K562 (cell line): ENCODE results near the gene VPS13D. TPM values are rescaled to one million over a fixed set of nuclear protein-coding genes. Genes with fewer than 3 reads are reported as not detected.

ENCODE experiments used
- CC2D1A ChIP-seq: fragments of 450-650 bp; IDR thresholded peaks from 2 replicates; pipeline ENCODE4 v1.6.1; 2017; ENCODE audit warnings: mild to moderate bottlenecking
- ESRRB ChIP-seq: fragments of 250-450 bp; sonication (Bioruptor Pico); IDR thresholded peaks from 2 replicates; pipeline ENCODE4 v1.5.0; 2020; ENCODE audit warnings: mild to moderate bottlenecking, moderate library complexity, borderline replicate concordance
- SRF ChIP-seq, 2 experiments: fragments of 250-450, 450-650 bp in 1 of 2; sonication (Bioruptor Pico) in 1 of 2; sonication (generic) in 1 of 2; formaldehyde crosslinking; IDR thresholded peaks; 2 replicates each; pipeline versions ENCODE4 v1.5.0 to v1.5.1; 2020 to 2022; ENCODE audit warnings: mild to moderate bottlenecking in 1 of 2, missing genetic modification reagents in 1 of 2
- TCF7 ChIP-seq: sonication (generic); IDR thresholded peaks from 2 replicates; pipeline ENCODE4 v1.6.1; 2016; ENCODE audit warnings: antibody characterized with exemption, borderline replicate concordance
- TOE1 ChIP-seq, 2 experiments: fragments of 450-650 bp in 1 of 2; sonication (generic) in 1 of 2; formaldehyde crosslinking in 1 of 2; IDR thresholded peaks; 2 replicates each; pipeline versions ENCODE4 v1.7.1 to v1.8.0; 2016 to 2022; ENCODE audit warnings: borderline replicate concordance in 2 of 2, mild to moderate bottlenecking in 2 of 2, antibody characterized with exemption in 1 of 2, inconsistent platforms in 1 of 2, low read depth in 1 of 2, missing genetic modification reagents in 1 of 2, moderate library complexity in 1 of 2
- ZFX ChIP-seq: sonication (generic); formaldehyde crosslinking; IDR thresholded peaks from 2 replicates; pipeline ENCODE4 v1.8.0; 2022; ENCODE audit warnings: mild to moderate bottlenecking, missing genetic modification reagents, moderate library complexity
- ZNF232 ChIP-seq: sonication (generic); formaldehyde crosslinking; IDR thresholded peaks from 2 replicates; pipeline ENCODE4 v1.8.0; 2022; ENCODE audit warnings: mild to moderate bottlenecking, missing genetic modification reagents
- ZNF282 ChIP-seq: sonication (generic); formaldehyde crosslinking; IDR thresholded peaks from 2 replicates; pipeline ENCODE4 v1.8.1; 2023; ENCODE audit warnings: missing genetic modification reagents
- ZNF668 ChIP-seq: fragments of 250-450 bp; sonication (Bioruptor Pico); IDR thresholded peaks from 2 replicates; pipeline ENCODE4 v1.8.0; 2022; ENCODE audit warnings: mild to moderate bottlenecking, inconsistent platforms
- polyA plus RNA-seq, 8 experiments: library from polyadenylated mRNA; depleted of rRNA in 4 of 8; stranded (reverse) in 5 of 8; unstranded in 3 of 8; fragments of >200 nt; fragmentation: Nextera tagmentation in 2 of 8; fragmentation: Illumina TruSeq in 1 of 8; extraction: Ambion mirVana in 2 of 8; extraction: Trizol in 1 of 8; gene quantifications; 2 replicates each; pipeline versions ENCODE4 v1.2.1 to v1.2.3, GENCODE V29; 2011 to 2014; ENCODE audit warnings: inconsistent platforms in 1 of 8, missing spikeins in 1 of 8
- total RNA-seq, 7 experiments: library from RNA; depleted of rRNA in 6 of 7; stranded (reverse); fragments of >200 nt in 6 of 7; fragmentation: Illumina TruSeq in 2 of 7; extraction: Trizol in 2 of 7; gene quantifications; 2 replicates each; pipeline versions ENCODE4 v1.2.1 to v1.2.3, GENCODE V29; 2011 to 2021; ENCODE audit warnings: low replicate concordance in 1 of 7
- TF ChIP-seq, protein P1 (sequence below), 2 experiments: fragments of 150-350 bp in 1 of 2; IDR thresholded peaks; 2 replicates each; pipeline ENCODE4 v1.6.1; 2012 to 2016; ENCODE audit warnings: low read depth in 2 of 2, low read length in 2 of 2, mild to moderate bottlenecking in 1 of 2, moderate library complexity in 1 of 2
- TF ChIP-seq, protein P2 (sequence below): fragments of 200-800 bp; sonication (Bioruptor generic); IDR thresholded peaks from 2 replicates; pipeline ENCODE4 v1.6.1; 2017; ENCODE audit warnings: missing genetic modification characterization, missing compliant biosample characterization
- TF ChIP-seq, protein P3 (sequence below): fragments of 450-650 bp; formaldehyde crosslinking; IDR thresholded peaks from 2 replicates; pipeline ENCODE4 v1.4.0; 2020; ENCODE audit warnings: mild to moderate bottlenecking
- TF ChIP-seq, protein P4 (sequence below), 2 experiments: fragments of 200-800 bp in 1 of 2; sonication (Bioruptor generic) in 1 of 2; sonication (generic) in 1 of 2; formaldehyde crosslinking in 1 of 2; IDR thresholded peaks in 1 of 2; conservative IDR thresholded peaks in 1 of 2; 2 replicates each; pipeline versions ENCODE4 v1.5.0 to v1.6.1; 2016 to 2020; ENCODE audit warnings: missing compliant biosample characterization in 1 of 2, missing genetic modification characterization in 1 of 2, missing genetic modification reagents in 1 of 2
- TF ChIP-seq, protein P5 (sequence below): fragments of 450-650 bp; IDR thresholded peaks from 2 replicates; pipeline ENCODE4 v1.6.1; 2016; ENCODE audit warnings: missing biosample characterization, missing genetic modification characterization

The VPS13D gene
- total and polyA plus RNA-seq, 9 of the 15 experiments (the other 6 are each of a cell fraction or from before 2014, with no cell fraction given) = 6.1 to 51.5 (median 38.5) TPM

DNA sequence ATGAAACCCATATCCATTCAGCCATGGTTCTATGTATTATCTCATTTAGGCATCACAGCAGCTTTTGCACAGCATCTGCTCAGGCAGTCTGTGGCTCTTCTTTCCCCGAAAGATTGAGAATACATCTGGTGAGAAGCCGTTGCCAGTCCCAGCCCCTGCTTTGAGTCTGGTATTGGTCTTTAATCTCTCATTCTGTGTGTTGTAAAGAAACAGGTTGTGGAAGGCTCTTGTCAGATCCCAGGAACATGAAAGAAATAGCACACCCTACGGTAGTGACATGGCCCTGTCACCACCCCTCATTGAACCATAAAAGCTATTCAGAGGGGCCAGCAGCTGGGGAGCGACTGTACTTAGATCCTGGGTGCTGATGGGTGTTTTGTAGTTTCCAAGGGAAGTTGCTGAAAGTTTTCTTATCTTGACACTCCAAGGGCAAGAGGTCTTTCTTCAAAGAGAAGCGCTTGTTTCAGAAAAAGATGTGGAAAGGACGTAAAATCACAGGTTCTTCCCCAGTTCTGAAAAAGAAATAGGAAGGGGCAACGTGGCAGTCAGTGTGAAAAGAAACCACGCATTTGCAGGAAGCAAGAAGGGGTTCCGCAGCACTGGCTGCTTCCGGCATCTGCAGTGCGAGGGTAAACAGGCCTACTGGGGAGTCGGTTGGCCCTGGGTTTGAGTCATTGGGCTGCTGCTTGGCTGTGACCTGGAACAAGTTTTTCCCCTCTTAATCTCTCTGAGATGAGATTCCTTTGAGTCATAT is 243.1 kb downstream of the VPS13D start (continued):
- TF ChIP-seq, protein P1, sequence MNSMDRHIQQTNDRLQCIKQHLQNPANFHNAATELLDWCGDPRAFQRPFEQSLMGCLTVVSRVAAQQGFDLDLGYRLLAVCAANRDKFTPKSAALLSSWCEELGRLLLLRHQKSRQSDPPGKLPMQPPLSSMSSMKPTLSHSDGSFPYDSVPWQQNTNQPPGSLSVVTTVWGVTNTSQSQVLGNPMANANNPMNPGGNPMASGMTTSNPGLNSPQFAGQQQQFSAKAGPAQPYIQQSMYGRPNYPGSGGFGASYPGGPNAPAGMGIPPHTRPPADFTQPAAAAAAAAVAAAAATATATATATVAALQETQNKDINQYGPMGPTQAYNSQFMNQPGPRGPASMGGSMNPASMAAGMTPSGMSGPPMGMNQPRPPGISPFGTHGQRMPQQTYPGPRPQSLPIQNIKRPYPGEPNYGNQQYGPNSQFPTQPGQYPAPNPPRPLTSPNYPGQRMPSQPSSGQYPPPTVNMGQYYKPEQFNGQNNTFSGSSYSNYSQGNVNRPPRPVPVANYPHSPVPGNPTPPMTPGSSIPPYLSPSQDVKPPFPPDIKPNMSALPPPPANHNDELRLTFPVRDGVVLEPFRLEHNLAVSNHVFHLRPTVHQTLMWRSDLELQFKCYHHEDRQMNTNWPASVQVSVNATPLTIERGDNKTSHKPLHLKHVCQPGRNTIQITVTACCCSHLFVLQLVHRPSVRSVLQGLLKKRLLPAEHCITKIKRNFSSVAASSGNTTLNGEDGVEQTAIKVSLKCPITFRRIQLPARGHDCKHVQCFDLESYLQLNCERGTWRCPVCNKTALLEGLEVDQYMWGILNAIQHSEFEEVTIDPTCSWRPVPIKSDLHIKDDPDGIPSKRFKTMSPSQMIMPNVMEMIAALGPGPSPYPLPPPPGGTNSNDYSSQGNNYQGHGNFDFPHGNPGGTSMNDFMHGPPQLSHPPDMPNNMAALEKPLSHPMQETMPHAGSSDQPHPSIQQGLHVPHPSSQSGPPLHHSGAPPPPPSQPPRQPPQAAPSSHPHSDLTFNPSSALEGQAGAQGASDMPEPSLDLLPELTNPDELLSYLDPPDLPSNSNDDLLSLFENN (IDR thresholded peaks at IDR 0.05; ENCODE audit: low read depth in 2 of 2, low read length in 2 of 2) = no peak
- TF ChIP-seq TCF7 (peak; percentile 50), ZNF282 (CRISPR knock-in tag) (no peak), ZFX (CRISPR knock-in tag) (peak; percentile 56; the same call in 1 of the 2 replicates), ESRRB (no peak), ZNF232 (CRISPR knock-in tag) (no peak), CC2D1A (no peak), SRF (CRISPR knock-in tag; IDR thresholded peaks at IDR 0.05) (0 out of 4 replicates have a peak, but pooled peaks of 1 of the 2 experiments have one; percentile 25), TOE1 (IDR thresholded peaks at IDR 0.05; ENCODE audit: borderline replicate concordance) (no peak), TOE1 (CRISPR knock-in tag; IDR thresholded peaks at IDR 0.05; ENCODE audit: borderline replicate concordance, low read depth) (no peak), ZNF668 (CRISPR knock-in tag) (0 out of 2 replicates have a peak, but pooled peaks have one; percentile 3)
- TF ChIP-seq, protein P2, sequence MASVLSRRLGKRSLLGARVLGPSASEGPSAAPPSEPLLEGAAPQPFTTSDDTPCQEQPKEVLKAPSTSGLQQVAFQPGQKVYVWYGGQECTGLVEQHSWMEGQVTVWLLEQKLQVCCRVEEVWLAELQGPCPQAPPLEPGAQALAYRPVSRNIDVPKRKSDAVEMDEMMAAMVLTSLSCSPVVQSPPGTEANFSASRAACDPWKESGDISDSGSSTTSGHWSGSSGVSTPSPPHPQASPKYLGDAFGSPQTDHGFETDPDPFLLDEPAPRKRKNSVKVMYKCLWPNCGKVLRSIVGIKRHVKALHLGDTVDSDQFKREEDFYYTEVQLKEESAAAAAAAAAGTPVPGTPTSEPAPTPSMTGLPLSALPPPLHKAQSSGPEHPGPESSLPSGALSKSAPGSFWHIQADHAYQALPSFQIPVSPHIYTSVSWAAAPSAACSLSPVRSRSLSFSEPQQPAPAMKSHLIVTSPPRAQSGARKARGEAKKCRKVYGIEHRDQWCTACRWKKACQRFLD (CRISPR knock-in tag) = peak; percentile 41; the same call in 1 of the 2 replicates
- TF ChIP-seq, protein P3, sequence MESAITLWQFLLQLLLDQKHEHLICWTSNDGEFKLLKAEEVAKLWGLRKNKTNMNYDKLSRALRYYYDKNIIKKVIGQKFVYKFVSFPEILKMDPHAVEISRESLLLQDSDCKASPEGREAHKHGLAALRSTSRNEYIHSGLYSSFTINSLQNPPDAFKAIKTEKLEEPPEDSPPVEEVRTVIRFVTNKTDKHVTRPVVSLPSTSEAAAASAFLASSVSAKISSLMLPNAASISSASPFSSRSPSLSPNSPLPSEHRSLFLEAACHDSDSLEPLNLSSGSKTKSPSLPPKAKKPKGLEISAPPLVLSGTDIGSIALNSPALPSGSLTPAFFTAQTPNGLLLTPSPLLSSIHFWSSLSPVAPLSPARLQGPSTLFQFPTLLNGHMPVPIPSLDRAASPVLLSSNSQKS (CRISPR knock-in tag) = no peak
- TF ChIP-seq, protein P4, sequence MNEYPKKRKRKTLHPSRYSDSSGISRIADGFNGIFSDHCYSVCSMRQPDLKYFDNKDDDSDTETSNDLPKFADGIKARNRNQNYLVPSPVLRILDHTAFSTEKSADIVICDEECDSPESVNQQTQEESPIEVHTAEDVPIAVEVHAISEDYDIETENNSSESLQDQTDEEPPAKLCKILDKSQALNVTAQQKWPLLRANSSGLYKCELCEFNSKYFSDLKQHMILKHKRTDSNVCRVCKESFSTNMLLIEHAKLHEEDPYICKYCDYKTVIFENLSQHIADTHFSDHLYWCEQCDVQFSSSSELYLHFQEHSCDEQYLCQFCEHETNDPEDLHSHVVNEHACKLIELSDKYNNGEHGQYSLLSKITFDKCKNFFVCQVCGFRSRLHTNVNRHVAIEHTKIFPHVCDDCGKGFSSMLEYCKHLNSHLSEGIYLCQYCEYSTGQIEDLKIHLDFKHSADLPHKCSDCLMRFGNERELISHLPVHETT (CRISPR knock-in tag; conservative IDR thresholded peaks at IDR 0.05 in 1 of 2, IDR thresholded peaks at IDR 0.05 in 1 of 2) = peak in 1 of 2 experiments; percentile 73; a peak in 2 of 4 replicates
- TF ChIP-seq, protein P5, sequence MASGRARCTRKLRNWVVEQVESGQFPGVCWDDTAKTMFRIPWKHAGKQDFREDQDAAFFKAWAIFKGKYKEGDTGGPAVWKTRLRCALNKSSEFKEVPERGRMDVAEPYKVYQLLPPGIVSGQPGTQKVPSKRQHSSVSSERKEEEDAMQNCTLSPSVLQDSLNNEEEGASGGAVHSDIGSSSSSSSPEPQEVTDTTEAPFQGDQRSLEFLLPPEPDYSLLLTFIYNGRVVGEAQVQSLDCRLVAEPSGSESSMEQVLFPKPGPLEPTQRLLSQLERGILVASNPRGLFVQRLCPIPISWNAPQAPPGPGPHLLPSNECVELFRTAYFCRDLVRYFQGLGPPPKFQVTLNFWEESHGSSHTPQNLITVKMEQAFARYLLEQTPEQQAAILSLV = no peak
